GM12872 (cell line): Measurements from ENCODE around the gene HSD11B2.

Source experiments
- CTCF ChIP-seq: IDR thresholded peaks from 3 replicates; pipeline ENCODE4 v1.5.1; 2011; ENCODE audit warnings: low read depth, mild to moderate bottlenecking, low read length, moderate library complexity; ENCODE audit not compliant: insufficient read depth

Gene HSD11B2

GRCh38 chr16:67423015-67423414 is 7.9 kb upstream of the HSD11B2 start:
- TF ChIP-seq CTCF: no peak

- TF ChIP-seq CTCF: no peak
Measured at GRCh38 chr16:67423611-67424260, 7.2 kb upstream of the HSD11B2 start.

GRCh38 chr16:67424261-67424615 is 6.7 kb upstream of the HSD11B2 start:
- no peak for TF ChIP-seq CTCF

- no peak for TF ChIP-seq CTCF
Measured at GRCh38 chr16:67425061-67425460, 5.9 kb upstream of the HSD11B2 start.

- TF ChIP-seq CTCF: no peak
Measured at GRCh38 chr16:67425580-67425979, 5.3 kb upstream of the HSD11B2 start.

GRCh38 chr16:67426022-67426421 is 4.9 kb upstream of the HSD11B2 start:
- TF ChIP-seq CTCF: no peak

GRCh38 chr16:67426950-67427349 is 4.0 kb upstream of the HSD11B2 start:
- no peak for TF ChIP-seq CTCF
